CD4-positive, alpha-beta T cell treated with Interleukin-15 for 1 hour (primary cell): Measurements from ENCODE around the gene COG7.
"Not testable (repeated sequence)": the region's sequence is repeated elsewhere in the genome, so short reads cannot be mapped to it uniquely, and the experiment has no call there.

Experiments
- DNase-seq: peaks from one replicate; pipeline ENCODE4 v3.0.0-alpha.2; 2020

The COG7 gene

DNA sequence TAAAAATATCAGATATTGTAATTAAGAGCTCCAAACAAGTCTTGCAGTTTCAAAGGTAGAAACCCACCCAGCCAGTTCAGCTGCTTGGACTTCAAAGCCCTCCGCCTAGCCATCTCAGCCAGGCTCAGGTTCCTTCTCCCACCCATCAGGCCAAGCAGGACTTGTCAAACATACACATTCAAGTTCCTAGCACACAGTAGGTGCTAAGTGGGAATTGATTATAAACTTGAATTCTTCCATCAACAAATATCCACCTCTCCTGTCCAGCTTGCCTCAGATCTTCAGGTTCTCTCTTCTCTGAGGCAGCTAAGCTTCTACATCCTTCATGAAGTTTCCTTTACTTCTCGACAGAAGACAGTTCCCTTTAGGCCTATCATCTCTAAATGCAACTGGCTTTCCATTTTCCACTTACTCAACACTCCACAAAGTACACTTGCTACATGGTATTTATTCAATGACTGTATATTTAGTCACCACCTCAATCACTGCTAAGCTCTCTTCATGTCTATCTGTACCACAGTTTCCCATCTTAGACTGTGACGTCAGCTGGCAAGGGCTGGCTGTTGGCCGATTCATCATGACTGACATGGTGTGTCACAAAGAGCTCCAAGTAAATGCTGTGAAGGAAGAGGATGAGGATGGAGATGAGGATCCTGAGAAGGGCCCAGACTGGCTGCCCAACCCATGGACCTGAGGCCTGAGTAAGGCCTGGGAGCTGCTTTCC, 13.3 kb upstream of the COG7 start:
- DNase-seq = no peak

DNA sequence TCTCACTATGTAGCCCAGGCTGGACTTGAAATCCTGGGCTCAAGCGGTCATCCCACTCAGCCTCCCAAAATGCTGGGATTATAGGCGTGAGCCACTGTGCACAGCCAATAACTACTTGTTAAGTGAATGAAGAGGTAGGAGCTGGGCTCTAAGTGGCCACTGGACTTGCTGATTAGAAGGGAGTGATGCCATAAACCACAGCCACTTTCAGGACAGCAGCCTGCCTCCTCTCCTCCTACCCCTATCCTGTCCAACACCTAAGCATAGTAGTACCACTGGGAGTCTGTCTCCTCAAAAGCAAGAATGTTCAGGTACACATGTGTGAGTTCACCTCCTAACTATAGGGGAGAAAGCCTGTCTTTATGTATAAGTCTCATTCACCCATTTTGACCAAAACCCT, 12.2 kb upstream of the COG7 start:
- DNase-seq = no peak

DNA sequence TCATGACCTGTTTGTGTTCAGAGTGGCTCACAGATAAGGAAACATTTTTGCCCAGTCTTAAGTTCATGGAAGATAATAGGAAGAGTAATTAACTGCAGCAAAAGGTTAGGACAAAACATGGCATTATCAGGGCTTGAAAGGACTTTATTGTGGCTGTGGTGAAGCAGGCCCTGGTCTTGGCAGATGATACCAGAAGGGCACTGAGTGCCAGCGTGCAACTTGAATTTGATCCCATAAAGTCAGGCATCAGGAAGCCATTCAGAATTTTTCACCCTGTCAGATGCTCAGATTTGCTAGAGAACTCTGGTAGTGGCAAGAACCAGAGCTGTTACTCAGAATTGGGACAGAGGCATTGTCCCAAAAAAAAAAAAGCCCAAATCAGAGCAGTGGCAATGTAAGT, 11.2 kb upstream of the COG7 start:
- no peak for DNase-seq

DNA sequence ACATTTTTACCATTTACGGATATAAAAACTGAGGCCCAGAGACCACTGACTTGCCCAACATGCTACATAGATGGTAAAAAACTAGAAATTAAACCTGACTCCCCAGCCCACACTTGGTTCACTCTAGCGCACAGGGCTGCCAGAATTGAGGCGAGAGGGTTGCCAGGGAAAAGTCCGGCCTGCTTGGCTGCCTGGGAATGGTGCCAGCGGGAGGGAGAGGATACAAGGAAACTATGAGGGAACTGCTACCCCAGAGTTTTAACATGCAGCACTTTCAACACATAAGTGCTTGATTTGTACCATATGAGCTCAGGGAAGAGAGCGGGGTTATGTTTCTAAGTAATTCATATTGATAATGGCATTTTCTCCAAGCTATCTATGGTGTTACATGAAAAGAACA, 10.0 kb upstream of the COG7 start:
- not testable (repeated sequence) for DNase-seq

DNA sequence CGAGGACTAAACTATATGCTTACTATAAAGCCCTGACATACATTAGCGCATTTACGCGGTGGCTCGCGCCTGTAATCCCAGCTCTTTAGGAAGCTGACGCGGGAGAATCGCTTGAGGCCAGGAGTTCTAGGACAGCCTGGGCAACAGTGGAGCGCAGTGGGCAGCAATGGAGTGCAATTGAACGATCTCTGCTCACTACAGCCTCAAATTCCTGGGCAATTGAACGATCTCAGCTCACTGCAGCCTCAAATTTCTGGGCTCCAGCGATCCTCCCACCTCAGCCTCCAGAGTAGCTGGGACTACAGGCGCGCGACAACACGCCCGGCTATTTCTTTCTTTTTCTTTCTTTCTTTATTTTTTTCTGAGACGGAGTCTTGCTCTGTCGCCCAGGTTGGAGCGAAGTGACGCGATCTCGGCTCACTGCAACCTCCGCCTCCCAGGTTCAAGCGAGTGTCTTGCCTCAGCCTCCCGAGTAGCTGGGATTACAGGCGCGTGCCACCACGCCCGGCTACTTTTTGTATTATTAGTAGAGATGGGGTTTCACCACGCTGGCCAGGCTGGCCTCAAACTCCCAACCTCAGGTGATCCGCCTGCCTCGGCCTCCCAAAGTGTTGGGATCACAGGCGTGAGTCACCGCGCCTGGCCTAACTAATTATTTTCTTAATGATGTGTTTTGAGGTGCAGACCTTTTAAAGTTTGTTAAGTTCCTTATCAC, 506 bp upstream of the COG7 start:
- no peak for DNase-seq

DNA sequence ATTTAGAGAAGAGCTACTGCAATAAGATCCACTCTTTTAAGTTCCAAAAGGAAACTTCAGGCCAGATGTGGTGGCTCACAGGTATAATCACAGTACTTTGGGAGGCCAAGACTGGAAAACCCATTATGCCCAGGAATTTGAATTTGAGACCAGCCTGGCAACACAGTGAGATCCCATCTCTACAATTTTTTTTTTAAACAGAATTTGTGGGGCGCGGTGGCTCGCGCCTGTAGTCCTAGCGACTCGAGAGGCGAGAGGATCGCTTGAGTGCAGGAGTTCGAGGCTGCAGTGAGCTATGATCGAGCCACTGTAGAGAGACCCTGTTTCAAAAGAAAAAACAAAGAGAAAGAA, 793 bp downstream of the COG7 start:
- no peak for DNase-seq

DNA sequence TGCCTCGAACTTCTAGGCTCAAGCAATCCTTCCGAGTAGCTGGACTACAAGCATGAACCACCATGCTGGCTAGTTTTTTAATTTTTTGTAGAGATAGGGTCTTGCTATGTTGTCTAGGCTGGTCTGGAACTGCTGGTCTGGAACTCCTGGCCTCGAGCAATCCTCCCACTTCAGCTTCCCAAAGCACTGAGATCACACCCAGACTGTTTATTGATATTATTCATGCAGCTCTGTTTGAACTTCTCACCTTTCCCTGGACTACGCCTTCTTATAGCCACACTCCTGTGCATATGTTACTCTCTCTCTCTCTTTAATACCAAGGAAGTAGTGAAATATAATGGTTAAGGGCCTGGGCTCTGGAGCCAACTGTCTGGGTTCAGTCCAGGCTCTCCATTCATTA, 4.6 kb downstream of the COG7 start:
- no peak for DNase-seq

GRCh38 chr16:23437542-23437941, 15.4 kb downstream of the COG7 start:
- DNase-seq = not testable (repeated sequence)

DNA sequence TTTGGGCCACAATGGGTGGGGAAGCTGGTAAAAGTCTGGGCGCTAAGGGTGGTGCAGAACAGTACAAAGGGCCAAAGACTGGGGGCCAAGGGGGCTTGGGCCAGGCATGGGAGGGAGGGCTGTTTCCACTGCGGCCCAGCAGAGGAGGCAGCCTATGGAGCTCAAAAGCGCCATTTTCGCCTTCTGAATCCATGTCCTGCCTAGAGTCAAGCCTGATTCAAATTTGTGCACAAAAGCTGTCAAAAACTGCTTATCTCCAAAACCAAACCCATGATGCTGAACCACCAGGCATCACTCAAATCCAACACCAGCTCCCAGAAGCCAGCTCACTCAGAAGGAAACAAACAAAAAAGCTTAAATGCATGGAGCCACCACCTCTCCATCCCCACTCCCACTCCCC, 16.0 kb downstream of the COG7 start:
- DNase-seq = no peak

DNA sequence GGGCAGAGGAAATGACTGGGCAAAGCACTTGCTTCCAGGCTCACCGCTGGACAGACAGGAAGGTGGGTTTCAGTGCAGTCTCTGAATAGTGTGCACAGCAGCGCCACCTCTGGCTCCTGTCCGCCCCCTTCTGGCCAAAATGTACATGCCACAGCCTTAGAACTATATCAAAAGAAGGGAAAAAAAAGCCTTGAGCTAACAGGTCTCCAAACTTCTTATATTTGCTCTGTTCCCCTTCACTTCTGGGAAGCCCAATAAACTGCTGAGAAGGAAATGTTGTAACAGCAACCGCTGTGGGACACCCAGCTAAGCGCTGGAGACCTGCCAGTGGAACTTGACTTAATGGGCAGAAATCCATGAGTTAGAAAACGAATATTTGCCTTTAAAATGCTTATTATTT, 17.5 kb downstream of the COG7 start:
- DNase-seq = peak; percentile 52

- DNase-seq = no peak
These were observed 18.6 kb downstream of the COG7 start for GRCh38 chr16:23434380-23434779.

GRCh38 chr16:23433261-23433920, 19.6 kb downstream of the COG7 start:
- DNase-seq = no peak

- DNase-seq = no peak
These were observed 20.5 kb downstream of the COG7 start for GRCh38 chr16:23432176-23433128.

DNA sequence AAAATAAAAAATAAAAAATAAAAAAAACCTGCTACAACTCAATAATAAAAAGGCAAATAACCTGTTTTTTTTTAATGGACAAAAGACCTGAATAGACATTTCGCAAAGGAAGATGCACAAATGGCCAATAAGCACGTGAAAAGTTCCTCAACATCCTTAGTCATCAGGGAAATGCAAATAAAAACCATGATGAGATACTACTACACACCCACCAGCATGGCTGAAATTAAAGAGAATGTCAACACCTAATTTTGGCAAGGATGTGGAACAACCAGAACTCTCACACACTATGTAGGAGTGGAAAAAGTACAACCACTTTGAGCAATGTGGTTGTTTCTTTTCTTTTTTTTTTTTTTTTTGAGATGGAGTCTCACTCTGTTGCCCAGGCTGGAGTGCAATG, 24.6 kb downstream of the COG7 start:
- no peak for DNase-seq

GRCh38 chr16:23424292-23424958, 28.6 kb downstream of the COG7 start:
- DNase-seq = no peak

- DNase-seq = no peak
These were observed 29.4 kb downstream of the COG7 start for GRCh38 chr16:23423496-23424049.

DNA sequence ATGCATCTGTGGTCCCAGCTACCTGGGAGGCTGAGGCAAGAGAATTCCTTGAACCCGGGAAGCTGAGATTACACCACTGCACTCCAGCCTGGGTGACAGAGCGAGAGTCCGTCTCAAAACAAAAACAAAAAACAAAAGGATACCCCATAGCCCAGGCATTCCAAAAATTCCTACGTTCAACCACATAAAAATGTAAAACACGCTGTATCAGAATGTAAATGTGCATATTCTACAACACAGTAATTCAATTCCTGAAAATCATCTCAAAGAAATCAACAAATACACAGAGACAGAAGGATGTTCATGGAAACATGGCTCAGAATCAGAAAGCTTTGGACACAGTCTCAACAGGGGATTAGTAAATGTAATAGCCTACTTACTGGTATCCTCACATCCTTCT, 33.0 kb downstream of the COG7 start:
- no peak for DNase-seq

- DNase-seq = no peak
These were observed 36.2 kb downstream of the COG7 start for GRCh38 chr16:23416816-23417215.

DNA sequence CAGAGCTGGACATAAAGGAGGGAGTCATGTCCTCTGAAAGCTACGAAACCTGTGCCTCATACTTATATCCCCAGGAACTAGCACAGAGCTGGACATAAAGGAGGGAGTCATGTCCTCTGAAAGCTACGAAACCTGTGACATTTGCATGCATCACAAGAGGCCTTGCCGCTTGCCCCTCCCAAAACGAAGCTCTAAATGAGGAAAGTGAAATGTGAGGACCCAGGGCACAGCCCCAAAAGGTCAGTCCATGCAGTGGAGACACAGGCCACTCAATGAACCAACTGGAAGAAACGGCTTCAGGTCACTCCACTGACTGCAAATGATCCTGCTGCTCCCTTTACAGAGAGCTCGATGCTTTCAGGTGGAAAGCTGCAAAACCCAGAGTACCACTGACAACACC, 38.3 kb downstream of the COG7 start:
- DNase-seq = no peak

DNA sequence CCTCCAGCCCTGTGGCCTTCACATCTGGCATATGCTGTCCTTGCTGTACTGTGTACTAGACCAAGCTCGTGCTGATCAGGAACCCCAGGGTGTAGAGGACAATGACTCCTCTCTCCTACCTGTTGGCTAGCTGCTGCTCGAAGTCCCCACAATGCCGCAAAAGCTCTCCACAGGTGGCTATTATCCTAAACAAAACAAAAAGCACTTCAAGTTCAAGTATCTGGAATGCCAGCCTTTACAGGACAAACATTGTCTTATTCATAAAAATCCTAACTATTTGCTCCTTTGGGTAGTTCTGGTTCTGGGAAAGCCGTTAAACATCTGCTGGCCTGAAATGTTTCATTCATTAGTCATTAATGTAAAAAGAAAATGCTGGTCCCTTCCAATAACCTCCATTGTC, 42.8 kb downstream of the COG7 start:
- DNase-seq = no peak

DNA sequence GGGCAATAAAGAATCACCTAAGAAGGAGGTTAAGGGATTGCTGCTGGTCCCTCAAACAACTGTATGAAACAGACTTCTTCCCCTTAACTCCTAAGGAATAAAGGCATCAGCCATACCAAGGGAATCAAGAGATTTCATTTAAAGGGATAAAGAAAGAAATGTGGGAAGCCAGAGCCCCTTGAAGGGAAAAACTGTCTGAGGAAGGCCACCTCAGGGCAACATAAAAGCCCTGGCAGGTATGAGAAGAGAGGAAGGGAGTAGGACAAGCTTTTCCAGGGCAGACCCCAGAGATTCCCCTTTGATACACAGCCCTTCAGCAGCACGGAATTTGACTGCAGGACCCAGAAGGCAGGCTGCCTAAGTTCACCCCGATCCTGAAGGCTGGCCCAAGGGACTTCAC, 43.5 kb downstream of the COG7 start:
- DNase-seq = no peak

DNA sequence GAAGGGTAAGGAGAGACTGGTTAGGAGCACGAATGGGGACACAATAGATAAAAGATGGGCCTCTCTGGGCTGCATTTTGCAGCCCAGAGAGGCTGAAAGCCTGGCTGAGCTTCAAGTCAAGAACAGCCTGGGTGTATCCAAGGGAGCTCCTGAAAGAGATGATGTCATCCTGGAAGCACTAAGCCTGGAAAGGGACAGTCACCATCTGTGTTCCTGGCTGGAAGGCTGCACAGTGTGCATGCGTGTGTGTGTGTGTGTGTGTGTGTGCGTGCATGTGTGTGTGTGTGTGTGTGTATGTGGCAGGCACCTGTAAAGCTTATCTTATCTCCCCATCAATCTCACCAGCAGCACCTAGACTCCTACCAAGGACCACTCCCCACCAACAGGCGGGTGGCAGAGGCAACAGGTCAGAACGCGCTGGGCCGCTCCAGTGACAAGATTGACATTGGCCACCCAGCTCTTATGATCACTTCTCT, 44.1 kb downstream of the COG7 start:
- no peak for DNase-seq
